ENCODE data around the gene ZBTB49. TPM values are rescaled to one million over a fixed set of nuclear protein-coding genes. Genes with fewer than 3 reads are reported as not detected.

Gene ZBTB49
- total RNA-seq, 4 donors from 2014 or later = 2.9 to 5.9 (median 3.4) TPM

DNA sequence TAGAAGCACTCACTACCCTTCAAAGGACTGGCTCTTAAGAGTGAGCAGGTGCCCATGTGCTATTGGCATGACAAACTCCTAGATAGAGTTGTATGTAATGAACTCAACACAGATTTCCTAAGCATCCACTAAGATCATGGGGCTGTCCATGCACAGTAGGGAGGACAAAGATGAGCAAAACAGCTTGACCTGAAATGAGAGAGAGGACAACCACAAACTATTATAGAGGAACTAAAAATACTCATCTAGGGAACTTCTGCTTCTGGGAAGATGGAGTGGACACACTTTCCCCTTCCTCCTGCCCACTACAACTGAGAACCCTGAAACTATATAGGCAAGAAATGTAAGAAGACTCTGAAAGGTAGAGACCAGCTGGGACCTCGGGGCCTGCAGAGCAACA, 21.3 kb upstream of the ZBTB49 start:
- Histone ChIP-seq H3K36me3 (peaks cover 36 to 68% (median 45%) of the 10 kb centered on the region in 4 donors), H3K27ac (replicated peaks in 1 of 4) (no peak overlapping the region), H3K4me3 (no peak overlapping the region), H3K9me3 (no peaks in the 10 kb centered on the region), H3K4me1 (no peaks in the 10 kb centered on the region), H3K27me3 (no peaks in the 10 kb centered on the region)
- intact Hi-C loops (cut with DNase I) = no loop called here
- no peak for TF ChIP-seq POLR2A (IDR thresholded peaks at IDR 0.05; ENCODE audit: low read depth)
- no peak for TF ChIP-seq CTCF (IDR thresholded peaks at IDR 0.05)
- TF ChIP-seq POLR2AphosphoS5 (IDR thresholded peaks at IDR 0.05) = no peak
- no peak for TF ChIP-seq EP300 (IDR thresholded peaks at IDR 0.05)
- no peak for DNase-seq (ENCODE audit: extremely low spot score)
- WGBS = 86% methylated on average over 1 of the region's 1 CpG

DNA sequence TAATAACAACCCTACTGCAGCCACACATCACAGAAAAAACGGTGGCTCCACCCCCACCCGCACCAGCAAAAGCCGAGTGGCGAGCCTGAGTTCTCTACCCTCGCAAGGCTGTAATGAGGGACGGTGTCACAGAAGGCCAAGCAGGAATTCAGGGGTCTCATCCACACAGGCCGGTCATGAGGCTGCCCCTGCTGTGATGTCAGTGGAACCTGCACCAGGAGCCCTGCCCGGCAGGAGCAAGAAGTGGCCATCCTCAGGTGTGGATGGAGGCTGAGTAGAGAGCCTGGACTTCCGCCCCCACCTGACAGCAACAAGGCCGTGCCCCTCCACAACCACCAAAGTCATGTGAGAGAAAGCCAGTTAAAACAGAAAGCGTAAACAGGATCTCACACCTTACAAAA, 20.7 kb upstream of the ZBTB49 start:
- no peaks in the 10 kb centered on the region for H3K9me3 ChIP-seq
- no peak overlapping the region for H3K4me3 ChIP-seq
- H3K36me3 ChIP-seq = peaks cover 41 to 74% (median 50%) of the 10 kb centered on the region in 4 donors
- no peak for TF ChIP-seq EP300 (IDR thresholded peaks at IDR 0.05)
- TF ChIP-seq CTCF (IDR thresholded peaks at IDR 0.05) = no peak
- TF ChIP-seq POLR2A (IDR thresholded peaks at IDR 0.05; ENCODE audit: low read depth) = no peak
- no peak for TF ChIP-seq POLR2AphosphoS5 (IDR thresholded peaks at IDR 0.05)
- intact Hi-C loops (cut with DNase I) = no loop called here
- no peak for DNase-seq (ENCODE audit: extremely low spot score)
- H3K4me1 ChIP-seq = no peaks in the 10 kb centered on the region
- no peak overlapping the region for H3K27ac ChIP-seq (replicated peaks in 1 of 4)
- 91% methylated on average over 11 of the region's 11 CpGs for WGBS
- no peaks in the 10 kb centered on the region for H3K27me3 ChIP-seq

- TF ChIP-seq CTCF (IDR thresholded peaks at IDR 0.05) (no peak), POLR2AphosphoS5 (IDR thresholded peaks at IDR 0.05) (no peak), POLR2A (IDR thresholded peaks at IDR 0.05; ENCODE audit: low read depth) (no peak), EP300 (IDR thresholded peaks at IDR 0.05) (no peak)
- intact Hi-C loops (cut with DNase I) = no loop called here
- H3K27me3 ChIP-seq = no peaks in the 10 kb centered on the region
- peaks cover 47 to 79% (median 53%) of the 10 kb centered on the region in 4 donors for H3K36me3 ChIP-seq
- WGBS = 79% methylated on average over 4 of the region's 4 CpGs
- no peaks in the 10 kb centered on the region for H3K4me1 ChIP-seq
- no peak overlapping the region for H3K4me3 ChIP-seq
- no peak for DNase-seq (ENCODE audit: extremely low spot score)
- H3K27ac ChIP-seq (replicated peaks in 1 of 4) = no peak overlapping the region
- H3K9me3 ChIP-seq = no peaks in the 10 kb centered on the region
Observed at GRCh38 chr4:4269856-4270255, 20.2 kb upstream of the ZBTB49 start.

DNA sequence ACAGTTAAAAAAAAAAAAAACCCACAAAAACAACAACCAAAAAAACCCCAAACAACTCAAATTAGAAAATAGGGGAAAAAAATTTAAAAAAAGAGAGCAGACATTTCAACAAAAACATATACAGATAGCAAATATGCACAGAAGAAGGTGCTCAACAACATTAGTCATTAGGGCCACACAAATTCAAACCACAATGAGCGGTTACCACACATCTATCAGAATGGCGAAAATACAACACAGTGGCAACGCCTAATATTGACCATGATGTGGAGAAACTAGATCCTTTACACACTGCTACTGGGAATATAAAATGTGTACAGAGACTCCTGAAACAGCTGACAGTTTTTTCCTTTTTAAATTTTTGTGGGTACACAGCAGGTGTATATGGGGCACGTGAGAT, 19.5 kb upstream of the ZBTB49 start:
- Histone ChIP-seq H3K36me3 (peaks cover 47 to 86% (median 58%) of the 10 kb centered on the region in 4 donors), H3K4me3 (no peak overlapping the region), H3K27ac (replicated peaks in 1 of 4) (no peak overlapping the region), H3K9me3 (no peaks in the 10 kb centered on the region), H3K4me1 (no peaks in the 10 kb centered on the region), H3K27me3 (no peaks in the 10 kb centered on the region)
- WGBS = 67% methylated on average over 4 of the region's 4 CpGs
- intact Hi-C loops (cut with DNase I) = no loop called here
- no peak for TF ChIP-seq EP300 (IDR thresholded peaks at IDR 0.05)
- TF ChIP-seq CTCF (IDR thresholded peaks at IDR 0.05) = no peak
- no peak for TF ChIP-seq POLR2AphosphoS5 (IDR thresholded peaks at IDR 0.05)
- TF ChIP-seq POLR2A (IDR thresholded peaks at IDR 0.05; ENCODE audit: low read depth) = no peak
- DNase-seq (ENCODE audit: extremely low spot score) = no peak

GRCh38 chr4:4271912-4272311, 18.1 kb upstream of the ZBTB49 start:
- TF ChIP-seq POLR2A (IDR thresholded peaks at IDR 0.05; ENCODE audit: low read depth) (no peak), EP300 (IDR thresholded peaks at IDR 0.05) (no peak), CTCF (IDR thresholded peaks at IDR 0.05) (no peak), POLR2AphosphoS5 (IDR thresholded peaks at IDR 0.05) (no peak)
- 86% methylated on average over 10 of the region's 10 CpGs for WGBS
- Histone ChIP-seq H3K27ac (replicated peaks in 1 of 4) (no peak overlapping the region), H3K4me1 (no peaks in the 10 kb centered on the region), H3K4me3 (no peak overlapping the region), H3K9me3 (no peaks in the 10 kb centered on the region), H3K36me3 (peaks cover 46 to 95% (median 68%) of the 10 kb centered on the region in 4 donors), H3K27me3 (no peaks in the 10 kb centered on the region)
- no peak for DNase-seq (ENCODE audit: extremely low spot score)
- intact Hi-C loops (cut with DNase I) = no loop called here
